Keratinocyte (primary cell): ENCODE data around the gene TMCC1. TPM values are rescaled to one million over a fixed set of nuclear protein-coding genes. Genes with fewer than 3 reads are reported as not detected.
A peak's percentile ranks its signal among the peaks of the same experiment; 100 is the strongest.

ENCODE experiments used
- DNase-seq: peaks from one replicate; pipeline ENCODE4 v3.0.0-alpha.2; 2011; ENCODE audit warnings: low read depth, missing footprints, low spot score
- FAIRE-seq: peaks from 2 replicates; lab custom pipeline; 2011; peaks lifted over from hg19 to GRCh38; lab: Jason Lieb, UNC
- H2AFZ ChIP-seq: 2 replicates; pipeline ENCODE4 v1.6.0; 2012; ENCODE audit warnings: low read length, control low read depth, inconsistent platforms; ENCODE audit not compliant: control insufficient read depth
- H3K27ac ChIP-seq: 2 replicates; pipeline ENCODE4 v1.5.1; 2011; ENCODE audit warnings: low read length; ENCODE audit not compliant: control insufficient read depth, insufficient read depth
- H3K27me3 ChIP-seq: 3 replicates; pipeline ENCODE4 v1.6.0; 2011; ENCODE audit warnings: low read length; ENCODE audit not compliant: control insufficient read depth, insufficient read depth; ENCODE audit errors: extremely low read depth
- H3K36me3 ChIP-seq, 2 experiments: 2 replicates in 1 of 2; 3 replicates in 1 of 2; pipeline ENCODE4 v1.5.1; 2011; ENCODE audit warnings: low read length in 2 of 2, mild to moderate bottlenecking in 1 of 2; ENCODE audit not compliant: control insufficient read depth in 2 of 2, insufficient read depth in 2 of 2; ENCODE audit errors: extremely low read depth in 1 of 2
- H3K4me1 ChIP-seq: 3 replicates; pipeline ENCODE4 v1.5.1; 2011; ENCODE audit warnings: low read length; ENCODE audit not compliant: control insufficient read depth, insufficient read depth; ENCODE audit errors: extremely low read depth
- H3K4me2 ChIP-seq: 3 replicates; pipeline ENCODE4 v1.6.0; 2011; ENCODE audit warnings: low read depth, low read length; ENCODE audit not compliant: control insufficient read depth, insufficient read depth; ENCODE audit errors: extremely low read depth
- H3K4me3 ChIP-seq, 3 experiments: fragments of 200-600 bp in 1 of 3; sonication (generic) in 1 of 3; 2 replicates in 2 of 3; 3 replicates in 1 of 3; pipeline ENCODE4 v1.5.1; 2011 to 2016; ENCODE audit warnings: low read length in 3 of 3, mild to moderate bottlenecking in 3 of 3, control low read depth in 2 of 3, inconsistent platforms in 1 of 3, low read depth in 1 of 3, mixed read lengths in 1 of 3, mixed run types in 1 of 3, moderate library complexity in 1 of 3; ENCODE audit not compliant: control insufficient read depth in 2 of 3, insufficient read depth in 2 of 3; ENCODE audit errors: extremely low read depth in 1 of 3
- H3K79me2 ChIP-seq: 2 replicates; pipeline ENCODE4 v1.6.0; 2012; ENCODE audit warnings: low read length; ENCODE audit not compliant: control insufficient read depth, insufficient read depth
- H3K9ac ChIP-seq: 3 replicates; pipeline ENCODE4 v1.6.0; 2011; ENCODE audit warnings: low read length; ENCODE audit not compliant: control insufficient read depth, insufficient read depth; ENCODE audit errors: extremely low read depth
- H3K9me1 ChIP-seq: 3 replicates; pipeline ENCODE4 v1.6.0; 2011; ENCODE audit warnings: low read length; ENCODE audit not compliant: control insufficient read depth, insufficient read depth; ENCODE audit errors: extremely low read depth
- H3K9me3 ChIP-seq: 2 replicates; pipeline ENCODE4 v1.5.1; 2012; ENCODE audit warnings: low read depth, low read length; ENCODE audit not compliant: control insufficient read depth
- H4K20me1 ChIP-seq: 3 replicates; pipeline ENCODE4 v1.6.0; 2011; ENCODE audit warnings: low read length; ENCODE audit not compliant: control insufficient read depth, insufficient read depth; ENCODE audit errors: extremely low read depth
- CTCF ChIP-seq, 3 experiments: IDR thresholded peaks in 1 of 3; conservative IDR thresholded peaks in 1 of 3; optimal IDR thresholded peaks in 1 of 3; 2 replicates in 2 of 3; 3 replicates in 1 of 3; pipeline versions ENCODE3 to v1.5.1; 2011; ENCODE audit warnings: low read length in 3 of 3, mild to moderate bottlenecking in 3 of 3, moderate library complexity in 2 of 3, control low read depth in 1 of 3, inconsistent platforms in 1 of 3; ENCODE audit not compliant: insufficient read depth in 2 of 3; ENCODE audit errors: extremely low read depth in 1 of 3
- EZH2 ChIP-seq: IDR thresholded peaks from one replicate; pipeline ENCODE4 v1.6.1; 2012; ENCODE audit warnings: inconsistent platforms, mild to moderate bottlenecking, low read length, moderate library complexity
- dilution Hi-C: fragments of 300-500 bp; cut with MboI; formaldehyde crosslinking; loops from one replicate; pipeline ENCODE4 v1.7.0; 2020; ENCODE audit warnings: low sequenced_read_pairs; ENCODE audit not compliant: extremely low pct_ligation_motif_present
- polyA plus RNA-seq, 5 experiments: library from polyadenylated mRNA; depleted of rRNA in 3 of 5; stranded (reverse) in 3 of 5; stranded (forward) in 1 of 5; unstranded in 1 of 5; fragments of >200 nt; gene quantifications; 1 replicate in 1 of 5; 2 replicates in 3 of 5; 3 replicates in 1 of 5; pipeline versions ENCODE4 v1.2.1 to v1.2.3, GENCODE V29; 2011 to 2012; ENCODE audit warnings: missing spikeins in 2 of 5, low read depth in 1 of 5, low replicate concordance in 1 of 5

The TMCC1 gene
- polyA plus RNA-seq, 1 donor (not counting 4 experiments of a cell fraction or from before 2014, with no cell fraction given) = 27.7 TPM

- FAIRE-seq = peak; percentile 63
- TF ChIP-seq CTCF (optimal IDR thresholded peaks at IDR 0.05 in 1 of 3, IDR thresholded peaks at IDR 0.05 in 1 of 3, conservative IDR thresholded peaks at IDR 0.05 in 1 of 3; ENCODE audit: extremely low read depth in 1 of 3, insufficient read depth in 2 of 3, low read length in 3 of 3) = no peak
- no peak for TF ChIP-seq EZH2
- H3K36me3 ChIP-seq = no peaks in the 10 kb centered on the region
- H2AFZ ChIP-seq = peak overlapping the region; percentile 97
- H3K4me3 ChIP-seq = peak overlapping the region in 1 of 3 experiments; percentile 73
- no peaks in the 10 kb centered on the region for H4K20me1 ChIP-seq
- peak overlapping the region; percentile 94 for H3K4me2 ChIP-seq
- no peak for DNase-seq
- H3K79me2 ChIP-seq = no peaks in the 10 kb centered on the region
- dilution Hi-C loops = no loop called here
- no peaks in the 10 kb centered on the region for H3K27me3 ChIP-seq
- H3K27ac ChIP-seq = peak overlapping the region; percentile 90
- H3K9me1 ChIP-seq = no peaks in the 10 kb centered on the region
- peak overlapping the region; percentile 82 for H3K9ac ChIP-seq
- H3K4me1 ChIP-seq = peaks cover 26% of the 10 kb centered on the region
- H3K9me3 ChIP-seq = no peaks in the 10 kb centered on the region
Observed at GRCh38 chr3:129628169-129628522, 265.4 kb downstream of the TMCC1 start.

DNA sequence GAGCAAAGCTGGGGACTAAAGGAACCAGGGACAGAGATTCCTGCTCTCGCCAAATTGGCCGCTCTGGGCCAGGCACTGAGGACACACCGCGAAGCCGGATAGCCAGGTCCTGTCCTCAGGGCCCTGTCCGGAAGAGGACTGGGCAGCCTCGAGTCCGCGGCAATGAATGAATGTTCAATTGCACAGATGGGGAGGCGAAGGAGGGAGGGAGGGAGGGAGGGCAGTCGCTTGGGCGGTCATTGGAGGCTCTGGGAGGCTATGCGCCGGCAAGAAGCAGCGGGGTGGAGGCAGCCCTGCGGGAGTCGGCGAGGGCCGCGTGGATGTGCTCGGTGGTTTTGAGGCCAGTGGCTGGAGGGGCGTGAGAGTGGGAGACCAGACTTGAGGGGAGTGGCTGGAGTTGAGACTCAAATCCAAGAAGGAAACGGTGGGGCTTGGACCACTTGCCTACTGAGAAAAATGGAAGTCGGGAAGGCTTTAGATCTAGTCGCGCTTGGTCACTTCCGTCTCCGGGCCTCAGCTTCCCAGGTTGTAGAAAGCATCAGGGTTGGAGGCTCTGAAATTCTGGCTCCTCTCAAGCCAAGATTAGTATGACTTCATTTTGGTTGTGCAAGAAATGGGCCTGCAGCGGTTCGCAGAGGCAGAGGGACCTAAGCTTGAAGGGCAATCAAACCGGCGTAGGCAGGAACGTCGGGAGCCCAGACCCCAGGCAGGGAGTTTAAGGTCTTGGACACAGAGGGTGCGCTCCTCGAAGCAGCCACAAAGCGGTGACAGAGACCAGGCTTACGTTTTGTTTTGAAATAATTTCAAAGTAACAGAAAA lies 266.0 kb downstream of the TMCC1 start:
- dilution Hi-C loops = no loop called here
- Histone ChIP-seq H3K9me3 (no peaks in the 10 kb centered on the region), H3K4me3 (peak overlapping the region; percentile 41 to 73 (median 68)), H3K79me2 (no peaks in the 10 kb centered on the region), H3K27ac (peak overlapping the region; percentile 90), H3K36me3 (no peaks in the 10 kb centered on the region), H2AFZ (peak overlapping the region; percentile 97), H3K4me2 (peak overlapping the region; percentile 94), H3K9me1 (no peaks in the 10 kb centered on the region), H3K9ac (peak overlapping the region; percentile 82), H4K20me1 (no peaks in the 10 kb centered on the region), H3K27me3 (no peaks in the 10 kb centered on the region), H3K4me1 (peaks cover 26% of the 10 kb centered on the region)
- DNase-seq = no peak
- TF ChIP-seq CTCF (optimal IDR thresholded peaks at IDR 0.05 in 1 of 3, IDR thresholded peaks at IDR 0.05 in 1 of 3, conservative IDR thresholded peaks at IDR 0.05 in 1 of 3; ENCODE audit: extremely low read depth in 1 of 3, insufficient read depth in 2 of 3, low read length in 3 of 3) (peak; percentile 80 to 84 (median 83)), EZH2 (no peak)
- FAIRE-seq = no peak
